GM23338 (cell line): Measurements from ENCODE around the gene FLYWCH1.

Source experiments
- CREB1 ChIP-seq: fragments of 250-450 bp; sonication (Bioruptor Pico); IDR thresholded peaks from 2 replicates; pipeline ENCODE4 v1.5.0; 2020; ENCODE audit warnings: low read depth, mild to moderate bottlenecking, moderate library complexity
- EZH2 ChIP-seq: fragments of 200-600 bp; sonication (generic); IDR thresholded peaks from one replicate; pipeline ENCODE4 v1.8.0; 2017; ENCODE audit warnings: antibody characterized with exemption, mild to moderate bottlenecking, low read depth; ENCODE audit not compliant: unreplicated experiment
- EZH2phosphoT487 ChIP-seq: fragments of 200-600 bp; sonication (generic); IDR thresholded peaks from one replicate; pipeline ENCODE4 v1.8.1; 2018; ENCODE audit warnings: antibody characterized with exemption; ENCODE audit not compliant: unreplicated experiment
- JUNB ChIP-seq: IDR thresholded peaks from one replicate; pipeline ENCODE4 v1.6.1; 2016; ENCODE audit warnings: antibody characterized with exemption; ENCODE audit not compliant: unreplicated experiment
- POLR2AphosphoS5 ChIP-seq: IDR thresholded peaks from 2 replicates; pipeline ENCODE4 v1.6.1; 2016; ENCODE audit warnings: antibody characterized with exemption, low read depth
- STAT1 ChIP-seq: IDR thresholded peaks from one replicate; pipeline ENCODE4 v1.6.1; 2016; ENCODE audit warnings: antibody characterized with exemption; ENCODE audit not compliant: unreplicated experiment
- ZNF114 ChIP-seq: fragments of 250-450 bp; sonication (Bioruptor Pico); IDR thresholded peaks from 2 replicates; pipeline ENCODE4 v1.5.0; 2020; ENCODE audit warnings: mild to moderate bottlenecking, moderate library complexity
- ZNF331 ChIP-seq: fragments of 250-450 bp; sonication (Bioruptor Pico); IDR thresholded peaks from 2 replicates; pipeline ENCODE4 v1.5.0; 2020; ENCODE audit warnings: low read depth, mild to moderate bottlenecking, moderate library complexity
- TF ChIP-seq, protein P1 (sequence below), 2 experiments: fragments of 200-600 bp in 1 of 2; sonication (generic) in 1 of 2; conservative IDR thresholded peaks; 2 replicates each; pipeline versions ENCODE4 v1.5.1 to v1.6.1; 2016 to 2017; ENCODE audit warnings: antibody characterized with exemption in 2 of 2, low read depth in 2 of 2, mild to moderate bottlenecking in 2 of 2, moderate library complexity in 1 of 2
- TF ChIP-seq, protein P2 (sequence below): IDR thresholded peaks from one replicate; pipeline ENCODE4 v1.6.1; 2018; ENCODE audit warnings: antibody characterized with exemption; ENCODE audit not compliant: unreplicated experiment
- TF ChIP-seq, protein P3 (sequence below): IDR thresholded peaks from 2 replicates; pipeline ENCODE4 v1.6.1; 2016; ENCODE audit warnings: antibody characterized with exemption

DNA sequence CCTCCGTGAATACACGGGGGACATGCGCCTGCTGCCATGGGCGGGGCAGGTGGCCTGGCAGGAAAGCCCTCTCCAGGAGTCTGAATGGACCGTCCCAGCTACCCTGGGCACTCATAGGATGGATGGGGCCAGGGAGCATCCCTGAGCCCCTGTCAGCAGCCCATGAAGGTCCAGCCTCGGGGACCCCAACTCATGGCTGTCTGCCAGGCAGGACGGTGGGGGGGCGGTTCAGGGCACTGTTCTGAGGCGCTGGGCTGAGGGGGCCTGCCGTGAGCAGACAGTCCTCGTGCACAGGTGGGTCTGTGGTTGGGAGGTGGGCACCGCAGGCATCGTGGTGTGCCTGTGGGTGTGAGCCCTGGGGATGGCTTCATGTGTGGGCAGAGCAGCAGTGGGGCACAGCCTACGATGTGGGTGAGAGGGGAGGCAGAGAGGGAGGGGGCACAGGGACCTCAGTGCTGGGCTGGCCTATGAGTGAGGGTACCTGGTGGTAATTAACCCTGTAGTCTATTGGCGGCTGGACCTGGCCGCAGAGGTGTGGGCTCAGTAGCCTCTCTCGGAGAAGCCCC is 75.0 kb downstream of the FLYWCH1 start:
- TF ChIP-seq, protein P1, sequence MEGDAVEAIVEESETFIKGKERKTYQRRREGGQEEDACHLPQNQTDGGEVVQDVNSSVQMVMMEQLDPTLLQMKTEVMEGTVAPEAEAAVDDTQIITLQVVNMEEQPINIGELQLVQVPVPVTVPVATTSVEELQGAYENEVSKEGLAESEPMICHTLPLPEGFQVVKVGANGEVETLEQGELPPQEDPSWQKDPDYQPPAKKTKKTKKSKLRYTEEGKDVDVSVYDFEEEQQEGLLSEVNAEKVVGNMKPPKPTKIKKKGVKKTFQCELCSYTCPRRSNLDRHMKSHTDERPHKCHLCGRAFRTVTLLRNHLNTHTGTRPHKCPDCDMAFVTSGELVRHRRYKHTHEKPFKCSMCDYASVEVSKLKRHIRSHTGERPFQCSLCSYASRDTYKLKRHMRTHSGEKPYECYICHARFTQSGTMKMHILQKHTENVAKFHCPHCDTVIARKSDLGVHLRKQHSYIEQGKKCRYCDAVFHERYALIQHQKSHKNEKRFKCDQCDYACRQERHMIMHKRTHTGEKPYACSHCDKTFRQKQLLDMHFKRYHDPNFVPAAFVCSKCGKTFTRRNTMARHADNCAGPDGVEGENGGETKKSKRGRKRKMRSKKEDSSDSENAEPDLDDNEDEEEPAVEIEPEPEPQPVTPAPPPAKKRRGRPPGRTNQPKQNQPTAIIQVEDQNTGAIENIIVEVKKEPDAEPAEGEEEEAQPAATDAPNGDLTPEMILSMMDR (conservative IDR thresholded peaks at IDR 0.05; ENCODE audit: low read depth in 2 of 2): no peak
- no peak for TF ChIP-seq EZH2phosphoT487
- TF ChIP-seq EZH2: no peak
- no peak for TF ChIP-seq POLR2AphosphoS5
- TF ChIP-seq STAT1: no peak
- TF ChIP-seq, protein P2, sequence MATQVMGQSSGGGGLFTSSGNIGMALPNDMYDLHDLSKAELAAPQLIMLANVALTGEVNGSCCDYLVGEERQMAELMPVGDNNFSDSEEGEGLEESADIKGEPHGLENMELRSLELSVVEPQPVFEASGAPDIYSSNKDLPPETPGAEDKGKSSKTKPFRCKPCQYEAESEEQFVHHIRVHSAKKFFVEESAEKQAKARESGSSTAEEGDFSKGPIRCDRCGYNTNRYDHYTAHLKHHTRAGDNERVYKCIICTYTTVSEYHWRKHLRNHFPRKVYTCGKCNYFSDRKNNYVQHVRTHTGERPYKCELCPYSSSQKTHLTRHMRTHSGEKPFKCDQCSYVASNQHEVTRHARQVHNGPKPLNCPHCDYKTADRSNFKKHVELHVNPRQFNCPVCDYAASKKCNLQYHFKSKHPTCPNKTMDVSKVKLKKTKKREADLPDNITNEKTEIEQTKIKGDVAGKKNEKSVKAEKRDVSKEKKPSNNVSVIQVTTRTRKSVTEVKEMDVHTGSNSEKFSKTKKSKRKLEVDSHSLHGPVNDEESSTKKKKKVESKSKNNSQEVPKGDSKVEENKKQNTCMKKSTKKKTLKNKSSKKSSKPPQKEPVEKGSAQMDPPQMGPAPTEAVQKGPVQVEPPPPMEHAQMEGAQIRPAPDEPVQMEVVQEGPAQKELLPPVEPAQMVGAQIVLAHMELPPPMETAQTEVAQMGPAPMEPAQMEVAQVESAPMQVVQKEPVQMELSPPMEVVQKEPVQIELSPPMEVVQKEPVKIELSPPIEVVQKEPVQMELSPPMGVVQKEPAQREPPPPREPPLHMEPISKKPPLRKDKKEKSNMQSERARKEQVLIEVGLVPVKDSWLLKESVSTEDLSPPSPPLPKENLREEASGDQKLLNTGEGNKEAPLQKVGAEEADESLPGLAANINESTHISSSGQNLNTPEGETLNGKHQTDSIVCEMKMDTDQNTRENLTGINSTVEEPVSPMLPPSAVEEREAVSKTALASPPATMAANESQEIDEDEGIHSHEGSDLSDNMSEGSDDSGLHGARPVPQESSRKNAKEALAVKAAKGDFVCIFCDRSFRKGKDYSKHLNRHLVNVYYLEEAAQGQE: no peak
- TF ChIP-seq CREB1 (CRISPR knock-in tag): no peak
- TF ChIP-seq, protein P3, sequence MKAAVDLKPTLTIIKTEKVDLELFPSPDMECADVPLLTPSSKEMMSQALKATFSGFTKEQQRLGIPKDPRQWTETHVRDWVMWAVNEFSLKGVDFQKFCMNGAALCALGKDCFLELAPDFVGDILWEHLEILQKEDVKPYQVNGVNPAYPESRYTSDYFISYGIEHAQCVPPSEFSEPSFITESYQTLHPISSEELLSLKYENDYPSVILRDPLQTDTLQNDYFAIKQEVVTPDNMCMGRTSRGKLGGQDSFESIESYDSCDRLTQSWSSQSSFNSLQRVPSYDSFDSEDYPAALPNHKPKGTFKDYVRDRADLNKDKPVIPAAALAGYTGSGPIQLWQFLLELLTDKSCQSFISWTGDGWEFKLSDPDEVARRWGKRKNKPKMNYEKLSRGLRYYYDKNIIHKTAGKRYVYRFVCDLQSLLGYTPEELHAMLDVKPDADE: no peak
- TF ChIP-seq JUNB: no peak
- TF ChIP-seq ZNF331: no peak
- no peak for TF ChIP-seq ZNF114 (CRISPR knock-in tag)
